ENCODE data around the gene CIPC.

The CIPC gene, protein sequence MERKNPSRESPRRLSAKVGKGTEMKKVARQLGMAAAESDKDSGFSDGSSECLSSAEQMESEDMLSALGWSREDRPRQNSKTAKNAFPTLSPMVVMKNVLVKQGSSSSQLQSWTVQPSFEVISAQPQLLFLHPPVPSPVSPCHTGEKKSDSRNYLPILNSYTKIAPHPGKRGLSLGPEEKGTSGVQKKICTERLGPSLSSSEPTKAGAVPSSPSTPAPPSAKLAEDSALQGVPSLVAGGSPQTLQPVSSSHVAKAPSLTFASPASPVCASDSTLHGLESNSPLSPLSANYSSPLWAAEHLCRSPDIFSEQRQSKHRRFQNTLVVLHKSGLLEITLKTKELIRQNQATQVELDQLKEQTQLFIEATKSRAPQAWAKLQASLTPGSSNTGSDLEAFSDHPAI

DNA sequence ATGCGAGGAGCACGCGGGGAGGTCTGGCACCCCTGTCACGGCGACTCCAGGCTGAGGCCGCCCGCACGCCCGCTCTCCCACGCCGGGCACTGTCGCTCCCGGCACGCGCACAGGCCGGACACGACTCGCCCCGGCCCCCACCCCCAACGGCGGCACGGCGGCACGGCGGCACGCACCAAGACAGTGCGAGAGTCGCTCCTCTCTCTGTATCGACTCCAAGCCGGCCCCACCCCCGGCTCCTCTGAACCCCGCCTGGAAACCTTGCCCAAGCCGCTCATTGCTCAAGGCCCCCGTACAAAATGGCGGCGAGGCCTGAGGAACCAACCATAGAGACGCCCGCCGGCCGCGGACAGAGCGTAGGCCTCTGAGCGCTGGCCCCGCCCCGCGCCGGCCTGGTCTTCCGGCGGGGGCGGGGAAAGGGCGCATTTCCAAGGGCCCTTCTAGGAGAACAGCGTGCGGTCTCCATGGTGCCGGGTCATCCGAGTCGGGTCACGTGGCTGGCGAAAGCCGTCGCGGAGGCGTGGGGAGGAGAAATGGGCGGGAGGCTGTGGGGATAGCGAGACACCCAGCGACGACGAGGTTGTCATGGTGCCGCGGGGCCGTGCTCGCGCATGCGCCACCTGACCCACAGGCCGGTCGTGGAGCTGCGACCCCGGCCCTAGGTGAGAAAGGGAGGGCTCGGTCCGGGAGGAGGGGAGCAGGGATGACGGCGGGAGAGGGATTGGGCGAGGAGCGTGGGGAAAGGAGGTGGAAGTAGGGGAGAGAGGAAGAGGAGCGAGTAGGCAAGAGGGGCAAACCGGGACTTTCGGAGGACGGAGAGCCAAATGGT lies at the start of gene CIPC:
TSS of gene CIPC (plus strand) at position 559 of the 829 bp plus-strand sequence. CDS start 7,451 bp downstream, outside the sequence.
- peak; percentile 100 for DNase-seq (ENCODE audit: low read depth)
- H3K27me3 ChIP-seq (replicated peaks; ENCODE audit: control insufficient read depth, insufficient read depth, low read length) = no peaks in the 10 kb centered on the region
- peak within 1 kb of the TSS; percentile 99 for H3K4me3 ChIP-seq (ENCODE audit: low read length)
- H3K9me3 ChIP-seq (ENCODE audit: control insufficient read depth, low read length) = no peaks in the 10 kb centered on the region
- peaks cover 30% of the 10 kb centered on the region for H3K4me1 ChIP-seq (ENCODE audit: control insufficient read depth, insufficient read depth, low read length)
- H3K9ac ChIP-seq (ENCODE audit: low read length) = peak within 1 kb of the TSS; percentile 98
- no peaks in the 10 kb centered on the region for H3K36me3 ChIP-seq (ENCODE audit: control insufficient read depth, insufficient read depth, low read length, severe bottlenecking)

DNA sequence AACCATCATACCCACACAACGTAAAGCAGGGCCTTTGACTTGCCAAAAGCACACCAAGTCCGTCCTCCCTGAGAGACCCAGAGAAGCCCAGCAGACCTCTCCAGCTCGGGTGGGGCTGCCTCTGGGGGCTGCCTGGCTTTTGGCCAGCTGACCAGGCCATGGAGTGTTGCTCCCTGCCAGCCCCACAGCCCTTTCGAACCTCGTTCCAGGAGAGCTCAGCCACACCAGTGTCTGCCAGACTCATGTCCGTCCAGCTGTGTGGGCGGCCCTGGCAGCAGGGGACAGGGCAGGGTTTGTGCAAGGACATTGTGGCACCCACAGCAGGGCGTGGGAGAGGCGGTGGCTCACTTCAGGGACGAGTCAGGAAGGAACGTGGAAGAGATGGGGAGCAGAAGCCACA lies 46.9 kb upstream of the CIPC start:
- no peaks in the 10 kb centered on the region for H3K27me3 ChIP-seq (replicated peaks; ENCODE audit: control insufficient read depth, insufficient read depth, low read length)
- no peaks in the 10 kb centered on the region for H3K36me3 ChIP-seq (ENCODE audit: control insufficient read depth, insufficient read depth, low read length, severe bottlenecking)
- H3K9ac ChIP-seq (ENCODE audit: low read length) = peak overlapping the region; percentile 57
- H3K9me3 ChIP-seq (ENCODE audit: control insufficient read depth, low read length) = peaks cover 2% of the 10 kb centered on the region
- H3K4me3 ChIP-seq (ENCODE audit: low read length) = no peak overlapping the region
- peaks cover 17% of the 10 kb centered on the region for H3K4me1 ChIP-seq (ENCODE audit: control insufficient read depth, insufficient read depth, low read length)
- no peak for DNase-seq (ENCODE audit: low read depth)

DNA sequence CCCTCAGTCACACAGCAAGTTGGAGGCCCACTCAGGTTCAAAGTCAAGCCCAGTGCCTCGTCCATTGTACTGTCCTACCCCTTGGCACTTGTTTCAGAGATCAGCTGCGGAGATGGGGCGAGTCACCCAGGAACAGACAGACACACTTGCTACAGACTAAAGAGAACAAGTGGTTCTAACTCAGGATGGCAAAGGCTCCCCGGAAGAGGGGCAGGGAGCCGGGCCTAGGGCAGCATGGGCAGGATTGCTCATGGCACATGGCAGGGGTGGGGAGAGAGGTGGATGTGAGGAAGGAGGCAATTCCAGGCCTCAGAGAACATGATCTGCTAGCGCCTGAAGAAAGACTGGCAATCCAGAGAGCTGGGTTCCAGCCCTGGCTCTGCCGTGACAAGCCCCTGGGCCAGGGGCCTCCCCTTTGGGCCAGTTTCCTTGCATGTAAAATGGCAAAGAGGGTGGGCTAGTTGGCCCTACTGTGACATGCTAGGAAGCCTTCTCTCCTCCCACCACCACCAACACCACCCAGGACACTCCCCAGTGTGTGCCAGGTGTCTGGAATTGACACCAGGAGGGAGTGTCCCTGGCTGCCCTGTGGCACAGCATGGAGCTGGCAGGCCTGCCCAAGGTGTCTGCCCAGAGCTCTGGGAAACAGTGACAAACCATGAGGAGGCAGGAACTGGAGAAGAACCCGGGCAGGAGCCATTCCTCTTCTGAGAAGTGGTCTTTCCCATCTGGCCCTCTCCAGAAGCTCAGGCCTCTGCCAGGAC lies 45.6 kb upstream of the CIPC start:
- peaks cover 14% of the 10 kb centered on the region for H3K4me1 ChIP-seq (ENCODE audit: control insufficient read depth, insufficient read depth, low read length)
- H3K9ac ChIP-seq (ENCODE audit: low read length) = no peak overlapping the region
- H3K36me3 ChIP-seq (ENCODE audit: control insufficient read depth, insufficient read depth, low read length, severe bottlenecking) = no peaks in the 10 kb centered on the region
- H3K4me3 ChIP-seq (ENCODE audit: low read length) = no peak overlapping the region
- no peaks in the 10 kb centered on the region for H3K27me3 ChIP-seq (replicated peaks; ENCODE audit: control insufficient read depth, insufficient read depth, low read length)
- peaks cover 4% of the 10 kb centered on the region for H3K9me3 ChIP-seq (ENCODE audit: control insufficient read depth, low read length)
- DNase-seq (ENCODE audit: low read depth) = no peak

DNA sequence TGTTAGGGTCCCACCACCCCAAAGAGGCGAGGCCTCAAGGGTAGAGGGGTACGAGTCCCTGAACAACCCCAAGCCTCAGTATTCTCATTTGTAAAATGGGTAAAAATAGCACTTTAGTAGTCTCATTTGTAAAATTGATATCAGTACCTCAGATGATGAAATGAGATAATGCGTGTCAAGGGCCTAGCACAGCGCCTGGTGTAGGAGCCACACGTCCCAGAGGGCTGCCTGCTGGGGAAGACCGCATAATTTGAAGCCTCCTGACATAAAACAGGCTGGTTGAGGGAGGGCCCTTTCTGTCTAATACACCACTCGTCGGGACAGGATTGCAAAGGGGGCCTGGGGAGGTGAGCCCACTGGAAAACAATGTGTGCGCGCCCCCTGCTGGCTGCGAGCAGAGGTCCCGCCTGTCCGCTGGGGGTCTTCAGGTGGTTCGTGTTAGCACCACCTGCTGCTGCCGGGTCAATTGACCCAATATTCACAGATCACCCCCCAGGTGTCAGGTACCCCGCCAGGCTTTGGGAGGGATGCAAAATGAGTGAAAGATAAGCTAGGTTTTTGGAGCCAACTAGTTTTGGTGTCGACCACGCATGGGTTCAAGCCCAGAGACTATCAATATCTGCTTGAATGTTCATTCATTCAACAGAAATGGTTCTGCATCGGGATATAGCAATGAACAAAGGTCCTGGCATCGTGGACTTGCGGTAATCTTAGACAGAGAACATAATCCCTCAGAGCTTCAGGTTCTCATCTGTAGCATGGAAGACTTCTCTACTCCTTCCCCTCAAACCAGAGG lies 44.8 kb upstream of the CIPC start:
- peaks cover 14% of the 10 kb centered on the region for H3K4me1 ChIP-seq (ENCODE audit: control insufficient read depth, insufficient read depth, low read length)
- no peaks in the 10 kb centered on the region for H3K36me3 ChIP-seq (ENCODE audit: control insufficient read depth, insufficient read depth, low read length, severe bottlenecking)
- no peak overlapping the region for H3K9ac ChIP-seq (ENCODE audit: low read length)
- no peak overlapping the region for H3K4me3 ChIP-seq (ENCODE audit: low read length)
- peak; percentile 86 for DNase-seq (ENCODE audit: low read depth)
- no peaks in the 10 kb centered on the region for H3K27me3 ChIP-seq (replicated peaks; ENCODE audit: control insufficient read depth, insufficient read depth, low read length)
- H3K9me3 ChIP-seq (ENCODE audit: control insufficient read depth, low read length) = peaks cover 4% of the 10 kb centered on the region

DNA sequence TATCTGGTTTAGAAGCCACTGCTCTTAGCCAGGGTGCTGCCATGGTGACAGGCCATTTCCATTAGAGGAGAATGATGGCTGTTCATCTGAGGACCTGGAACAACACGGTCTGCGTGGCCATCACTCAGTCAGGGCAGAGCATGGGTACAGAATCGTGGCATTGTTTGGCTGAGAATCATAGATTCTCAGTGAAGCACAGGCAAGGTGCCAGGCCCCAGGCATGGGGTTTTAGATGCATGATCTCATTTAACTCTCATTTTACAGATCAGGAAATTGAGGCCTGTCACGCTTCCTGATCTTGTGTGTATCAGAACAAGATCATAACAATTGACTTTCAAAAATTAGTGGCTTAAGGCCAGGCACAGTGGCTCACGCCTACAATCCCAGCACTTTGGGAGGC lies 42.8 kb upstream of the CIPC start:
- peaks cover 4% of the 10 kb centered on the region for H3K9me3 ChIP-seq (ENCODE audit: control insufficient read depth, low read length)
- H3K4me3 ChIP-seq (ENCODE audit: low read length) = no peak overlapping the region
- no peak for DNase-seq (ENCODE audit: low read depth)
- H3K27me3 ChIP-seq (replicated peaks; ENCODE audit: control insufficient read depth, insufficient read depth, low read length) = no peaks in the 10 kb centered on the region
- H3K4me1 ChIP-seq (ENCODE audit: control insufficient read depth, insufficient read depth, low read length) = peaks cover 14% of the 10 kb centered on the region
- H3K36me3 ChIP-seq (ENCODE audit: control insufficient read depth, insufficient read depth, low read length, severe bottlenecking) = no peaks in the 10 kb centered on the region
- H3K9ac ChIP-seq (ENCODE audit: low read length) = no peak overlapping the region

DNA sequence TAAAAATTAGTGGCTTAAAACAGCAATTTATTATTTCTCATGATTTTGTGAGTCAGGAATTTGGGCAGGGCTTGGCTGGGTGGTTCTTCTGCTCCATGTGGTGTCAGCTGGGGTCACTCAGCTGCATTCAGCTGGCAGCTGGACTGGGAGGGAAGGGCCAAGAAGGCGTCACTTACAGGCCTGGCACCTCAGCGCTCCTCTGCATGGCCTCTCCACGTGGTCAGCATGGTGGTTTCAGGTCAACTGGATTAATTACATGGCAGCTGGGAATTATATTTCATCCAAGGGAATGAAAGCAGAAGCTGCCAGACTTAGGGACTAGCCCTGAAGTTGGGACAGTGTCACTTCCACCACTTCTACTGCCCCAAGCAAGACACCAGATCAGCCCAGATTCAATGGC lies 42.1 kb upstream of the CIPC start:
- H3K4me1 ChIP-seq (ENCODE audit: control insufficient read depth, insufficient read depth, low read length) = peaks cover 11% of the 10 kb centered on the region
- H3K27me3 ChIP-seq (replicated peaks; ENCODE audit: control insufficient read depth, insufficient read depth, low read length) = no peaks in the 10 kb centered on the region
- DNase-seq (ENCODE audit: low read depth) = no peak
- no peak overlapping the region for H3K4me3 ChIP-seq (ENCODE audit: low read length)
- H3K9me3 ChIP-seq (ENCODE audit: control insufficient read depth, low read length) = peaks cover 4% of the 10 kb centered on the region
- no peaks in the 10 kb centered on the region for H3K36me3 ChIP-seq (ENCODE audit: control insufficient read depth, insufficient read depth, low read length, severe bottlenecking)
- no peak overlapping the region for H3K9ac ChIP-seq (ENCODE audit: low read length)

DNA sequence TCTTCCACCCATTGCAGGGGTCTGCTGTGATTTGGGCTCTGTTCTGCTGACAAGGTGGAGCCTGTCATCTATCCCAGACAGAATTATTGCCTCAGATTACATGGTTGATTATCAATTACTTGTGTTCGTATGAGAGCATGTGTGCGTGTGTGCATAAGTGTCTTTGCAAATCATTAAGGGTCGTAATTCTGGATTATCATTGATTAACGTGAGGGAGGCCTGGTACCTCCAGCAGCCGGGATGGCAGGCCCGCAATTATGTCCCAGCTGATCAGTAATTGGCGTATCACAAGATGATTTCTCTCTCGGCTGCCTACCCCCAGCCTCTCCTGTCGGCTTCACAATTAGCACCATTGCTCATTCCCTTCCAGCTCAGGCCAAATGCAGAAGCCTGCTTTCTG lies 39.9 kb upstream of the CIPC start:
- Histone ChIP-seq H3K36me3 (ENCODE audit: control insufficient read depth, insufficient read depth, low read length, severe bottlenecking) (no peaks in the 10 kb centered on the region), H3K9me3 (ENCODE audit: control insufficient read depth, low read length) (peaks cover 4% of the 10 kb centered on the region), H3K4me1 (ENCODE audit: control insufficient read depth, insufficient read depth, low read length) (peaks cover under 1% of the 10 kb centered on the region), H3K27me3 (replicated peaks; ENCODE audit: control insufficient read depth, insufficient read depth, low read length) (no peaks in the 10 kb centered on the region), H3K9ac (ENCODE audit: low read length) (no peak overlapping the region), H3K4me3 (ENCODE audit: low read length) (no peak overlapping the region)
- DNase-seq (ENCODE audit: low read depth) = no peak

DNA sequence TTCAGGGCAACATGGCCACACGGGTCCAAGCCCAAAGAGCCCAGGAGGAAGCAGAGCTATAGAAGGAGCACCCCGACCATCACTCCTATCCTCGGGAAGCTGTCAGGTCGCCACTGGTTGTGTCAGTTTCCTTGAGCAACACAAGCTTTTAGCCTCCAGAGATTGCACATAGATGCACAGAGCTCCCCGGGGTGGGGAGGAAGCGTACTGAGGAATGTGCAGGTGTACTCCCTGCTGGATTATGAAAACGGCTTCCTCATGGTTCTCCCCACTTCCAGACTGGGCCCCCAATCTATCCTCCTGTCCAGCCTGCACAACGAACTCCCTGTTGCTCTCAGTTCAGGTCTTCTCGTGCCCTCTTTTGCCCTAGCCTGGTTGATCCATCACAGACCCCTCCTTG lies 39.3 kb upstream of the CIPC start:
- no peaks in the 10 kb centered on the region for H3K36me3 ChIP-seq (ENCODE audit: control insufficient read depth, insufficient read depth, low read length, severe bottlenecking)
- H3K9ac ChIP-seq (ENCODE audit: low read length) = no peak overlapping the region
- DNase-seq (ENCODE audit: low read depth) = no peak
- no peaks in the 10 kb centered on the region for H3K4me1 ChIP-seq (ENCODE audit: control insufficient read depth, insufficient read depth, low read length)
- H3K9me3 ChIP-seq (ENCODE audit: control insufficient read depth, low read length) = peaks cover 4% of the 10 kb centered on the region
- H3K27me3 ChIP-seq (replicated peaks; ENCODE audit: control insufficient read depth, insufficient read depth, low read length) = no peaks in the 10 kb centered on the region
- no peak overlapping the region for H3K4me3 ChIP-seq (ENCODE audit: low read length)

DNA sequence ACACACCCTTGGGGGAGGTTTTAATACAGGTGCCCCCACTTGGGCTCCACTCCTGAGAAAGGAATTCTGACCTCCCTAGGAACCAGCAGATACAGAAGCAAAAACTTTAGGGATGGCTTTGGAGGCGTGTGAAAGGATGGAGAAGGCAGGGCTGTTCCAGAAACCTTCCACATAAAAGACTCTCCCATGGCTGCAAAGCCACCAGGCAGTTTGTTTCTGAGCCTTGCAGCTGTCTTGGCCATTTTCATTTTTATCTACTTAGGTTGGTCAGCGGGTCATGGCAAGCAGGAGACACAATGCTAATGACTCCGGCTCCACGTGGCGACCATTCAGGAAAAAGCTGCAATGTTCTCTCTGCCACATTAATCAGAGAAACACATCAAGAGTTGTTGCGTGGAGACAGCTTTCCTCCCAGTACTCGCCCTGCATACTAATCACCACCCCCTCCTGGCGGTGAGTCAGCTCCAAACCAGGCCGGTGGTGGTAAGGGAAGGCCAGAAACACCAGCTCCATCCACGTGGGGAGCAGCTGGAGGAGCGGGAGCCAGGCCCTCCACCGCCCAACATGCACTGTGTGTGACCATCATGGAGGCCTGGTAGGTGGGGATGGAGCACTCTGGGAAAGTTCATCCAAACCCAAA lies 38.7 kb upstream of the CIPC start:
- Histone ChIP-seq H3K4me1 (ENCODE audit: control insufficient read depth, insufficient read depth, low read length) (no peaks in the 10 kb centered on the region), H3K36me3 (ENCODE audit: control insufficient read depth, insufficient read depth, low read length, severe bottlenecking) (no peaks in the 10 kb centered on the region), H3K4me3 (ENCODE audit: low read length) (no peak overlapping the region), H3K9me3 (ENCODE audit: control insufficient read depth, low read length) (peaks cover 4% of the 10 kb centered on the region), H3K9ac (ENCODE audit: low read length) (no peak overlapping the region), H3K27me3 (replicated peaks; ENCODE audit: control insufficient read depth, insufficient read depth, low read length) (no peaks in the 10 kb centered on the region)
- peak; percentile 65 for DNase-seq (ENCODE audit: low read depth)

DNA sequence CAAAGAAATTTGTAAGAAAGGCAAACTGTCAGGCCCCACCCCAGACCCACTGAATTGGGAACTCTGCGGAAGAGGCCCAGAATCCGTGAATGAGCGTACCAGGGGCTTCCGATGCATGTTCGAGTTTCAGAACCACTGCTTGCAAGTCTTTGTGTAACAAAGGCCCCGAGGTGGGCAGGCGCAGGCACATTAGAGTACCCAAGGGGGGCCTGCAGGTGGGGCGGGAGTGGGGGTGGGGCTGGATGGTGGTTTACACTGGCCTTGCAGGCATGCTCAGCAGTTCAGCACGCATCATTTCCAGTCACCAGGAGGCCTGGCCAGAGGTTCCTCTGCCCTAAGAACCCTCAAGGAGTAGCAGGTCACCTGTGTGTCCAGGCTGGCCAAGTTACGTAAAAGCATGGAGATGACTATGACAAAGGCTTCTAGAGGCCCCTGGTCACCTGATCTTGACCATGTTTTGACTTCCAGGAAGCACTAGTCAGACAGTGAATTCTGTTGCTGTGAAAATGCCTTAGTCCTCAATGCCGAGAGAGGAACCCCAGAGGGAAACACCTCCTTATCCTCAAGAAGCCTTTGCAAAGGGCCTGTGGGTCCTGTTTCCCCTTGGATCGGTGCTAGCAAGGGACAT lies 36.3 kb upstream of the CIPC start:
- no peaks in the 10 kb centered on the region for H3K4me1 ChIP-seq (ENCODE audit: control insufficient read depth, insufficient read depth, low read length)
- no peaks in the 10 kb centered on the region for H3K9me3 ChIP-seq (ENCODE audit: control insufficient read depth, low read length)
- H3K4me3 ChIP-seq (ENCODE audit: low read length) = no peak overlapping the region
- H3K36me3 ChIP-seq (ENCODE audit: control insufficient read depth, insufficient read depth, low read length, severe bottlenecking) = no peaks in the 10 kb centered on the region
- H3K27me3 ChIP-seq (replicated peaks; ENCODE audit: control insufficient read depth, insufficient read depth, low read length) = peaks cover 5% of the 10 kb centered on the region
- no peak for DNase-seq (ENCODE audit: low read depth)
- no peak overlapping the region for H3K9ac ChIP-seq (ENCODE audit: low read length)

All from adipocyte (in vitro differentiated cells).